ENCODE measurements around the gene MTG1. TPM values are rescaled to one million over a fixed set of nuclear protein-coding genes. Genes with fewer than 3 reads are reported as not detected.
"Not testable (repeated sequence)": the region's sequence is repeated elsewhere in the genome, so short reads cannot be mapped to it uniquely, and the experiment has no call there.

MTG1 gene
- total RNA-seq, 1 donor from 2014 or later = 29.4 TPM

GRCh38 chr10:133358925-133359310, 35.0 kb upstream of the MTG1 start:
- DNase-seq (ENCODE audit: low read depth in 2 of 2) = no peak

- DNase-seq (ENCODE audit: low read depth in 2 of 2) = no peak
Observed at GRCh38 chr10:133359554-133359971, 34.4 kb upstream of the MTG1 start.

- no peak for DNase-seq (ENCODE audit: low read depth in 2 of 2)
Observed at GRCh38 chr10:133359972-133360610, 33.9 kb upstream of the MTG1 start.

GRCh38 chr10:133361227-133361626, 32.7 kb upstream of the MTG1 start:
- DNase-seq (ENCODE audit: low read depth in 2 of 2) = no peak

GRCh38 chr10:133361773-133362441, 32.0 kb upstream of the MTG1 start:
- DNase-seq (ENCODE audit: low read depth in 2 of 2) = no peak

GRCh38 chr10:133362846-133363245, 31.1 kb upstream of the MTG1 start:
- no peak for DNase-seq (ENCODE audit: low read depth in 2 of 2)

GRCh38 chr10:133364645-133365431, 29.1 kb upstream of the MTG1 start:
- DNase-seq (ENCODE audit: low read depth in 2 of 2) = no peak

- DNase-seq (ENCODE audit: low read depth in 2 of 2) = no peak
Observed at GRCh38 chr10:133365461-133366129, 28.4 kb upstream of the MTG1 start.

- DNase-seq (ENCODE audit: low read depth in 2 of 2) = no peak
Observed at GRCh38 chr10:133366130-133366478, 27.9 kb upstream of the MTG1 start.

- no peak for DNase-seq (ENCODE audit: low read depth in 2 of 2)
Observed at GRCh38 chr10:133366751-133367150, 27.2 kb upstream of the MTG1 start.

- DNase-seq (ENCODE audit: low read depth in 2 of 2) = not testable (repeated sequence)
Observed at GRCh38 chr10:133367461-133367860, 26.5 kb upstream of the MTG1 start.

GRCh38 chr10:133368153-133368552, 25.8 kb upstream of the MTG1 start:
- DNase-seq (ENCODE audit: low read depth in 2 of 2) = no peak

- no peak for DNase-seq (ENCODE audit: low read depth in 2 of 2)
Observed at GRCh38 chr10:133370030-133370786, 23.7 kb upstream of the MTG1 start.

GRCh38 chr10:133372507-133372906, 21.4 kb upstream of the MTG1 start:
- no peak for DNase-seq (ENCODE audit: low read depth in 2 of 2)

GRCh38 chr10:133373174-133374090, 20.5 kb upstream of the MTG1 start, which contains the start of gene ECHS1:
ECHS1 (minus strand) TSS chr10:133373354; CDS start chr10:133373333, 21 bp downstream.
- DNase-seq (ENCODE audit: low read depth in 2 of 2) = peak; percentile 93 to 96

GRCh38 chr10:133375357-133376115, 18.4 kb upstream of the MTG1 start:
- DNase-seq (ENCODE audit: low read depth in 2 of 2) = peak in 1 of 2 donors; percentile 86

- not testable (repeated sequence) for DNase-seq (ENCODE audit: low read depth in 2 of 2)
Observed at GRCh38 chr10:133376183-133376582, 17.8 kb upstream of the MTG1 start.

- DNase-seq (ENCODE audit: low read depth in 2 of 2) = no peak
Observed at GRCh38 chr10:133377025-133377817, 16.7 kb upstream of the MTG1 start.
